NCI-H187 treated with DMSO at 0.1 percent for 48 hours (cell line): ENCODE results near the gene SNRPD3.

Source experiments
- DNase-seq: peaks from one replicate; lab custom pipeline; 2025; lab: John Stamatoyannopoulos, UW

The SNRPD3 gene

GRCh38 chr22:24567668-24568067, 11.9 kb downstream of the SNRPD3 start:
- no peak for DNase-seq

- DNase-seq = no peak
These were observed 15.5 kb downstream of the SNRPD3 start for GRCh38 chr22:24571266-24571665.

DNA sequence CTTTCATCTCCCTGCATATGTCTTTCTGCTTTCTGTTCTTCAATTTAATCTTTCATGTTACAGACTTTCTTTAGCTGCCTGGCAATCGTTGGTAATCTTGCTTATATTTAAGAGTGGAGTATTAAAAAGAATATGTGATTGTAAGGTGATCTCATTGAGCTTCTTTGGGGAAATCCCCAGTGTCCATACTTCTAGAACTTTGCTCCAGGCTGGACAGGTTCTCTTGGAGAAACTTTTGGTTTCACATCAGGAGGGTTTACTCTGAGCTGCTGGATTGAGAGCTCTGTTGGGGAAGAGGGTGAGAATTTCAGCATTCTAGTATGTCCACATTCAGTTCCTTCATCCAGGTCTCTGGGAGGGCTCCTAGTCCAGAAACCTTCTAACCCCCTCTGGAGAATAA, 21.0 kb downstream of the SNRPD3 start:
- DNase-seq = no peak

- no peak for DNase-seq
These were observed 22.8 kb downstream of the SNRPD3 start for GRCh38 chr22:24578355-24579257.

DNA sequence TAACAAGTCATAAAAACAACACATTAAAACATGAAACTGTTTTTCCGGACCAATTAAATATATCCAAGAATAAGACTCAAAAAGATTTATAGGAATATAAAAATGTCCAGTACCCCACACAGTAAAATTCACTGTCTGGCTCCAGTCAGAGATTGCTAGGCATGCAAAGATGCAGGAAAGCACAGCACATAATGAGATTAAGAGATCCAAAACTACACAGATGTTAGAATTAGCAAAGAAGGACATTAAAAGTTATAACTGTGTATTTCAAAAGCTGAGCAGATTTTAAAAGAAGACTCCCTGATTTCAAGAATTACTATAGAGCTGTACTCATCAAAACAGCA, 23.4 kb downstream of the SNRPD3 start:
- DNase-seq = no peak

DNA sequence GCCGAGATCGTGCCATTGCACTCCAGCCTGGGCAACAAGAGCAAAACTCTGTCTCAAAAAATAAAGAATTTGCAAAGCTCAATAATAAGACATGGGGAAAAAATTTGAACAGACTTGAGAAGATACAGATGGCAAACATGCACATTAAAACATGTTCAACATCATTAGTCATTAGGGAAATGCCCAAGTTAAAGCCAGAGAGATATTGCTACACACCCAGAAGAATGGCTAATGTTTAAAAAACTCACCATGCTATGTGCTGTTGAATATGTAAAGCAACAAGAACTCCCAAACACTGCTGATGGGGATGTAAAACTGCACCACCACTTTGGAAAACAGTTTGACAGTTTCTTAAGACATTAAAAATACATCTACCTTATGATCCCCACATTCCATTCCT, 24.5 kb downstream of the SNRPD3 start:
- no peak for DNase-seq

GRCh38 chr22:24582056-24582814, 26.4 kb downstream of the SNRPD3 start:
- no peak for DNase-seq

- DNase-seq = peak; percentile 7
These were observed 27.7 kb downstream of the SNRPD3 start for GRCh38 chr22:24583221-24584165.

DNA sequence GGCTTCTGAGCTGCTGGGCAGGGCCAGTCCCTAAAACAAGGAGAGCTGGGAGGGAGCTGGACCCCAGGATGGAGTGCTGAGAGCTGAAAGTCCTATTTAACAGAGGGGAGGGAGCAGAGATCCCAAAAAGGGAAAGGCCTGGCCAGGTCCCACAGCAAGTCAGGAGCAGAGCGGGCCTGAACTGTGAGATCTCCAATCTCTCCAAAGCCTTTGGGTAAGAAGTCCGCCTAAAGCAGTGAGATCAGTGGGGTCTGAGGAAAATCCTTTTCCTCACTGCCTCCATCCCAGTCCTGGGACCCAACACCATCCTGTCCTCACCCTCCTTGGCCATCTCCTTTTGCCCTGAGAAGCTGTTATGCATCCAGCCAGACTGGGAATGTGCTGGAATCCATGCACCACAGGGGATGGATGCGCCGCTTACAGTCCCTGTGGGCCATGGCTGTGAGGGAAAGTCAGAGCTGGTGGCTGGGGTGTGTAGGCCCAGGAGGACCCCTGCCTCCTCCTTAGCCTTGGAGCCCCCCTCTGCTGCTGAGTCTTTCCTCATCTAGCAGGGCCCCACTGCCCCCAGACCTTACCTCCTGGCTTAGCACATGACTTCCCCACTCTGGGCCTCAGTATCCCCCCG, 28.5 kb downstream of the SNRPD3 start:
- DNase-seq = no peak

GRCh38 chr22:24584871-24585411, 29.1 kb downstream of the SNRPD3 start:
- no peak for DNase-seq

DNA sequence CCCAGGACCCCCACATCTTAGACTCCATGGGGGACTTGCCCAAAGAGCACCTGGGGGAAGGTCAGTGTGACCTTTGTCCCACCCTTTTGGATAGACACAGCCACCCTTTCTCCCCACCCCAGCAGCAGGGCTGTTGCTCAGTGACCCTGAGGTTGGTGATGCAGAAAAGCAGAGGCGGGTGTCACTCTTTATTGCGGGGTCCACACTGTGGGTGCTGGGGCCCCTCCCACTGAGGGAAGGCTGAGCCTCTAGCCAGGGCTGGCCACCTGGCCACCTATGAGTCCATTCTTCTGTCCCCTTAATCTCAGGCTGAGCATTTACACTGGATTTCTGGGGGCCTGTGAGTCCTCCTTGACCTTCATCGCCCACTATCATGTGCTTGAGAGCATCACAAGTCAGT, 29.7 kb downstream of the SNRPD3 start:
- DNase-seq = no peak

DNA sequence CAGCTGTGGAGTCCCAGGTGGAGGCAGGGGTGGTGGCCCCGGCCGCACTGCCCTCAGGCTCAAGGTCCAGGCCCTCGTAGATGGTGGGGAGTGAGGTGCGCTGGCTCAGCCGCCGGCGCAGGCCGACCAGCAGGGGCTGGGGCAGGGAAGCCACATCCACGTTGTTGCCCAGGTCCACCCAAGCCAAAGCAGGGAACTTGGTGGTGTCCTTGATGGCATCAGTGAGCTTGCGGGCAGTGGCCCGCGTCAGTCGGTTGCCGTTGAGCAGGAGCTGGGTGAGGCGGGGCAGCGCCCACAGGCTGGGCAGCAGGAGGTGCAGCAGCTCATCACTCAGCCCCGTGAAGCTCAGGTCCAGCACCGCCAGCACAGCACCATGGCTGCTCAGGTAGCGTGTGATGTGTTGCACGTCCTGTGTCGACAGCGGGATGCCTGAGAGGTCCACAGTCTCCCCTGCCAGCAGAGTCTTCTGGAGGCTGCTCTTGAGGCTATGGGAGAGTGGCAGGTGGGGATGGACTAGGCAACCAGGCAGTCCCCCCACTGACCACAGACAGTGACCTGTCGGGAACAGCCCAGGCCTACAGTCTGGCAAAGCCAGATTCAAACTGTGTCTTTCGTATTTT, 30.2 kb downstream of the SNRPD3 start:
- DNase-seq = no peak

DNA sequence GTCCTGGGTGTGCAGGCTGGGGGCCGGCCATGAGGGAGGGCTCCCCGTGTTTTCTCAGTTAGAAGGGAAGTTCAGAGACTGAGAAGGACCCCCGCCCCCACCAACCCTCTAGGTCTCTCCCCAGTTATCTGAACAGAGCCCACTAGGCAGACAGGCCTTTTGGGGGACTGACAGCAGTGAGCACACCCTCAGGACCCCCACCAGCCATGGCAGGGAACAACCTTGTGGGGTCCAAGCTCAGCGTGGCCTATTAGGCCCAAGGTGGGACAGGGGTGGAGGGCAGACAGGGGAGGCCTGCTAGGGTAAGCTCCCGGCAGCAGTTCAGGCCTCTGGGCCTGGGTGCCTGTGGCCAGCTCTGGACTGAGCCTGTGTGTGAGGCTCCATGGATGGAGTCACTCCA, 31.5 kb downstream of the SNRPD3 start:
- no peak for DNase-seq

- DNase-seq = no peak
These were observed 32.1 kb downstream of the SNRPD3 start for GRCh38 chr22:24587948-24588347.

DNA sequence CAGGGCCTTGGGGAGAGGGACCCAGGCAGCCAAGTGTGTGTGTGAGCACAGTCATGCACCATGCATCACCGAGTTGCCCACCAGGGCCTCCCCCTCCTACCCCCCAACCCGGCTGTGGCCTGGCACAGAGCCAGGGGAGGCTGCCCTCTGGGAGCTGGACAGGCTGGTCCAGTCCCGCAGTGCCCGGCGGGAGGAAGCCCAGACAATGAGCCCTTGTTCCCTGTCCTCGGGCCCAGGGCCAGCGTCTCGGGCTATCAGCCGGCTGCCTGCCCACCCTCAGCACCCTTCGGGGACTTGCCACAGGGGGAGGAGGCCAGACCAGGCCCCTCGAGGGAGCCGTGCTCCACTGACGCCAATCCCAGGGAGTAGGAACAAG, 32.6 kb downstream of the SNRPD3 start:
- DNase-seq = no peak

DNA sequence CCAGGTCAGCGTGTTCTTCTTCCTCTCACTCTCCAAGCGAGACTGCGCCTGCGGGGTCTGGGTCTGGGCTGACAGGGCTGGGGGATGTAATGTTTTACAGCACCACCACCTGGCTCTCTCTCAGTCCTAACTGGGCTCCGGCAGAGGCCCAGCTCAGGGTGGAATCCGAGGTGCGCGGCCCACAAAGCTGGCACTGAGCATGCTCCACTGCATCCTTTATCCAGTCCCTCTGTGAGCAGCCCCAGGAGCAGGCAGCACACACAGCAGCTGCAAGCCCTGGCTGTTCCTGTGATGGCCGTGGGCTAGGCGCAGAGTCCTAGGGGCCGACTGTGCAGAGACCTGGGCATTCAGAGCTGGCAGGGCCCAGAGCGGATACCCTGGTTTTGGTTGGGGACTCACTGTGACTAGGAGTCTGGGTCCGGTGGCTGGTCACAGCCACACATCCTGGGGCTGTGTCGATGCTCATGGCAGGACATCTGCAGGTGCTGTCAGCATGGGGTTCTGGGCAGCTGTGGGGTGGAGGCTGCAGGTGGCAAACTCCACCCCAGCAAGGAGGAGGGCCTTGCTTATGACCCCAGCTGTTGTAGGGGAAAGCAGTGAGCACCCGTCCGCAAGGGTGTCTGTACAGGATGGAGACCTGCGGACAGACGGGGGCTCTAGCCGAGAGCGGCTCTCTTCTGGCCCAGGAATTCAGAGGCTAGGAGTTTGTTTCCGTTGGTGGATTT, 33.1 kb downstream of the SNRPD3 start:
- DNase-seq = no peak

DNA sequence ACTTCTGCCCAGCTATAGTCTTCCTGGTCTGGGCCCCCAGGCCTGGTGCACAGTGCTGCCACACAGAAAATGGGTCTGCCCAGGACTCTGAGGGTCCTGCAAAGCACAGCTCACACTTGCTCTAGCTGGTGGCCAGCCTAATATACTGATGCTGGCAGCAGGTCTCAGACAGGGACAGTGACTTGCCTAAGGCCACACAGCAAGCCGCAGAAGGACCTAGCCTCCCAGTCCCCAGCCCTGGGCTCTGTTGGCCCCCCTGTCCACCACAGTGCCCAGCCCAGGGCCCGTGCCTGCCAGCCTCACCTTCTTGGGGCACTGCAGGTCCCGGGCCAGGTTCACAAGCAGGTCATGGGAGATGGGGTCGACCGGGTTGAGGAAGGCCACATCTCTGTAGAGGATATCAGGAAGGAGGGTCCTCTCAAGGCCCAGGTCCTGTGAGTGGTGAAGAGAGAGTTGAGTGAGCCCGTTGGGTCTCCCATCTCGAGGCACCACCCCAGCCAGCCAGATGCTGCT, 33.8 kb downstream of the SNRPD3 start:
- DNase-seq = no peak

- DNase-seq = no peak
These were observed 34.9 kb downstream of the SNRPD3 start for GRCh38 chr22:24590596-24591173.

DNA sequence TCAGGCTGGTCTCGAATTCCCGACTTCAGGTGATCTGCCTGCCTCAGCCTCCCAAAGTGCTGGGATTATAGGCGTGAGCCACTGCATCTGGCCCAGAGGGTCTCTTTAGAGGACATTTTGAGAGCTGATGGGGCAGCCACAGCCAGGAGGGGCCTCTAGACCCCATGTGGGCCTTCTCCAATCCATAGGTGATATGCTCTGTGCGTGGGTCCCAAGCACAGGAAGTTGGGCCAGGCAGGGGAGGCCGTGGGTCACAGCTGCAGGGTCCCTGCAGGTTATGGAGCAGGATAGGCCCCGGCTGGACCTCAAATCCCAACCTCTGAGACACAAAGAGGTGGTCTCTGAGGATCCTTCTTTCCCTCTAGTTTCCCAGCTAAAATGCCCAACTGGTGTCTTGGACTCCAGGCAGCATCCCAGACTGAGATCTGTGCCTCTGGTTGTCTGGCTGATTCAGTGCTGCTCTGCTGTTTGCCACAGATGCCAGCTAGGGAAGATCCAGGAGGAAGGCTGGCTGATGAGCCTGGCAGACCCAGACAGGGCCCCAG, 35.6 kb downstream of the SNRPD3 start:
- no peak for DNase-seq
